Measurements from ENCODE around the gene STMN1. TPM values are rescaled to one million over a fixed set of nuclear protein-coding genes. Genes with fewer than 3 reads are reported as not detected.

STMN1 gene
- total RNA-seq, 2 experiments from 2014 or later = 338 to 344 TPM

- POLR2A ChIA-PET = no interaction called here
- CTCF ChIA-PET = interaction anchor here (0.9 to 2.7 kb wide), 4 partner anchors 11 to 75 kb away, joined by 3 to 11 read pairs (median 3); partner anchors contain the start of gene PAFAH2
These were observed 16.8 kb upstream of the STMN1 start for GRCh38 chr1:25922971-25923552.

GRCh38 chr1:25922056-25922970, 16.1 kb upstream of the STMN1 start:
- ChIA-PET CTCF (interaction anchor here (0.9 to 2.7 kb wide), 5 partner anchors 12 to 75 kb away, joined by 3 to 11 read pairs (median 3); partner anchors contain the start of gene PAFAH2), POLR2A (no interaction called here)

GRCh38 chr1:25918615-25919014, 12.4 kb upstream of the STMN1 start:
- ChIA-PET POLR2A (no interaction called here), CTCF (interaction anchor here (0.7 to 1.2 kb wide), 2 partner anchors 9 to 19 kb away, joined by 3 to 4 read pairs; no protein-coding TSS in a partner anchor)

GRCh38 chr1:25917996-25918395, 11.8 kb upstream of the STMN1 start:
- ChIA-PET CTCF (interaction anchor here (0.7 to 1.2 kb wide), 2 partner anchors 9 to 18 kb away, joined by 3 to 4 read pairs; no protein-coding TSS in a partner anchor), POLR2A (no interaction called here)

- ChIA-PET POLR2A (no interaction called here), CTCF (interaction anchor here (1.0 kb wide), 1 partner anchor 21 kb away, joined by 3 read pairs; no protein-coding TSS in a partner anchor)
These were observed 10.2 kb upstream of the STMN1 start for GRCh38 chr1:25916460-25916859.

- ChIA-PET CTCF (interaction anchor here (0.5 kb wide), 1 partner anchor 45 kb away, joined by 3 read pairs; no protein-coding TSS in a partner anchor), POLR2A (no interaction called here)
These were observed 8.1 kb upstream of the STMN1 start for GRCh38 chr1:25914074-25914995.

GRCh38 chr1:25913206-25913605, 7.0 kb upstream of the STMN1 start:
- CTCF ChIA-PET = interaction anchor here (0.9 kb wide), 1 partner anchor 18 kb away, joined by 5 read pairs; no protein-coding TSS in a partner anchor
- POLR2A ChIA-PET = no interaction called here

- POLR2A ChIA-PET = no interaction called here
These were observed 6.0 kb upstream of the STMN1 start for GRCh38 chr1:25912076-25912831.

GRCh38 chr1:25911162-25911561, 4.9 kb upstream of the STMN1 start:
- CTCF ChIA-PET = no interaction called here
- POLR2A ChIA-PET = no interaction called here

More at GRCh38 chr1:25912076-25912831, 6.0 kb upstream of the STMN1 start:
- CTCF ChIA-PET = no interaction called here

GRCh38 chr1:25909040-25909439, 2.8 kb upstream of the STMN1 start:
- ChIA-PET POLR2A (no interaction called here), CTCF (interaction anchor here (0.5 to 1.0 kb wide), 2 partner anchors 9 to 14 kb away, joined by 4 to 5 read pairs; no protein-coding TSS in a partner anchor)

- POLR2A ChIA-PET = no interaction called here
- CTCF ChIA-PET = no interaction called here
These were observed 1.9 kb upstream of the STMN1 start for GRCh38 chr1:25908161-25908560.

GRCh38 chr1:25907601-25908000, 1.4 kb upstream of the STMN1 start:
- CTCF ChIA-PET = no interaction called here
- POLR2A ChIA-PET = no interaction called here

GRCh38 chr1:25906644-25907300, 553 bp upstream of the STMN1 start:
- ChIA-PET CTCF (interaction anchor here (0.6 to 3.5 kb wide), 2 partner anchors 11 to 402 kb away, joined by 3 to 27 read pairs; no protein-coding TSS in a partner anchor), POLR2A (interaction anchor here (1.2 to 2.9 kb wide), 3 partner anchors 11 to 91 kb away, joined by 4 to 13 read pairs (median 5); partner anchors contain the start of genes MTFR1L and PAFAH2)

- CTCF ChIA-PET = interaction anchor here (1.1 to 3.5 kb wide), 5 partner anchors 9 to 93 kb away, joined by 3 to 27 read pairs (median 4); partner anchors contain the start of gene PAFAH2
- POLR2A ChIA-PET = interaction anchor here (1.2 to 3.6 kb wide), 4 partner anchors 10 to 92 kb away, joined by 3 to 18 read pairs (median 9); partner anchors contain the start of genes MTFR1L, PAFAH2 and PAQR7
These were observed 1.1 kb downstream of the STMN1 start for GRCh38 chr1:25904943-25905679.

- ChIA-PET POLR2A (interaction anchor here (2.9 to 3.6 kb wide), 2 partner anchors 9 to 94 kb away, joined by 13 to 18 read pairs; partner anchors contain the start of gene PAFAH2), CTCF (interaction anchor here (1.4 to 3.5 kb wide), 2 partner anchors 8 to 92 kb away, joined by 3 to 27 read pairs; no protein-coding TSS in a partner anchor)
These were observed 2.2 kb downstream of the STMN1 start for GRCh38 chr1:25903986-25904385.

- ChIA-PET POLR2A (interaction anchor here (0.6 to 3.6 kb wide), 2 partner anchors 95 to 209 kb away, joined by 3 to 18 read pairs; partner anchors contain the start of gene PAFAH2), CTCF (interaction anchor here (1.0 kb wide), 1 partner anchor 133 kb away, joined by 4 read pairs; no protein-coding TSS in a partner anchor)
These were observed 3.8 kb downstream of the STMN1 start for GRCh38 chr1:25902462-25902861.

GRCh38 chr1:25900219-25900618, 6.0 kb downstream of the STMN1 start:
- CTCF ChIA-PET = interaction anchor here (1.5 kb wide), 1 partner anchor 18 kb away, joined by 3 read pairs; no protein-coding TSS in a partner anchor
- POLR2A ChIA-PET = no interaction called here

Measured in activated CD8-positive, alpha-beta memory T cell treated with anti-CD3 and anti-CD28 coated beads for 36 hours (primary cell).